Mesenchymal stem cell (in vitro differentiated cells and primary cell): ENCODE results near the gene CENPE.
"Not testable (repeated sequence)": the region's sequence is repeated elsewhere in the genome, so short reads cannot be mapped to it uniquely, and the experiment has no call there.

Source experiments
- DNase-seq: peaks from one replicate; pipeline ENCODE4 v3.0.0-alpha.2; 2013
- H2AFZ ChIP-seq: one replicate; pipeline ENCODE4 v1.6.1; 2013; ENCODE audit warnings: low read depth, mild to moderate bottlenecking, control low read depth, inconsistent platforms, low read length, moderate library complexity
- H2AK5ac ChIP-seq: 2 replicates; pipeline ENCODE4 v1.6.1; 2013; ENCODE audit warnings: low read length, moderate library complexity, mild to moderate bottlenecking, inconsistent platforms; ENCODE audit not compliant: severe bottlenecking
- H2BK120ac ChIP-seq: one replicate; pipeline ENCODE4 v1.6.1; 2013; ENCODE audit warnings: low read depth, mild to moderate bottlenecking, inconsistent platforms, low read length, moderate library complexity
- H2BK12ac ChIP-seq, 2 experiments: one replicate each; pipeline ENCODE4 v1.6.1; 2013; ENCODE audit warnings: inconsistent platforms in 2 of 2, low read length in 2 of 2, mild to moderate bottlenecking in 2 of 2, moderate library complexity in 2 of 2, control low read depth in 1 of 2
- H2BK15ac ChIP-seq: one replicate; pipeline ENCODE4 v1.6.1; 2013; ENCODE audit warnings: mild to moderate bottlenecking, low read depth, inconsistent platforms; ENCODE audit not compliant: poor library complexity, severe bottlenecking
- H2BK5ac ChIP-seq: 2 replicates; pipeline ENCODE4 v1.6.1; 2013; ENCODE audit warnings: low read depth, mild to moderate bottlenecking, low read length, control low read depth, inconsistent platforms; ENCODE audit not compliant: poor library complexity, severe bottlenecking
- H3K14ac ChIP-seq, 2 experiments: one replicate each; pipeline ENCODE4 v1.6.1; 2013; ENCODE audit warnings: inconsistent platforms in 2 of 2, low read length in 2 of 2, control low read depth in 1 of 2, mild to moderate bottlenecking in 1 of 2, moderate library complexity in 1 of 2
- H3K18ac ChIP-seq, 2 experiments: one replicate each; pipeline ENCODE4 v1.6.1; 2013; ENCODE audit warnings: inconsistent platforms in 2 of 2, low read length in 2 of 2, control low read depth in 1 of 2, low read depth in 1 of 2, mild to moderate bottlenecking in 1 of 2
- H3K23ac ChIP-seq, 2 experiments: one replicate each; pipeline ENCODE4 v1.6.1; 2013; ENCODE audit warnings: inconsistent platforms in 2 of 2, low read length in 2 of 2, mild to moderate bottlenecking in 2 of 2, moderate library complexity in 2 of 2, control low read depth in 1 of 2
- H3K27ac ChIP-seq: 2 replicates; pipeline ENCODE4 v1.5.1; 2013; ENCODE audit warnings: mild to moderate bottlenecking, moderate library complexity, low read length, control low read depth, inconsistent platforms; ENCODE audit not compliant: poor library complexity, severe bottlenecking
- H3K27me3 ChIP-seq, 2 experiments: 2 replicates each; pipeline versions ENCODE4 v1.6.1 to v1.7.0; 2013; ENCODE audit warnings: low read length in 2 of 2, mild to moderate bottlenecking in 2 of 2, moderate library complexity in 2 of 2, control low read depth in 1 of 2, inconsistent platforms in 1 of 2; ENCODE audit not compliant: control insufficient read depth in 1 of 2, insufficient read depth in 1 of 2
- H3K36me3 ChIP-seq, 2 experiments: 2 replicates each; pipeline versions ENCODE4 v1.6.1 to v1.7.0; 2013; ENCODE audit warnings: low read length in 2 of 2, control low read depth in 1 of 2, inconsistent platforms in 1 of 2, low read depth in 1 of 2, mild to moderate bottlenecking in 1 of 2; ENCODE audit not compliant: insufficient read depth in 2 of 2, control insufficient read depth in 1 of 2
- H3K4ac ChIP-seq, 2 experiments: one replicate each; pipeline ENCODE4 v1.6.1; 2013; ENCODE audit warnings: inconsistent platforms in 2 of 2, low read length in 2 of 2, mild to moderate bottlenecking in 2 of 2, moderate library complexity in 2 of 2, control low read depth in 1 of 2, low read depth in 1 of 2
- H3K4me1 ChIP-seq: 2 replicates; pipeline ENCODE4 v1.6.1; 2013; ENCODE audit warnings: low read depth, low read length, control low read depth; ENCODE audit not compliant: control insufficient read depth, insufficient read depth
- H3K4me2 ChIP-seq: 2 replicates; pipeline ENCODE4 v1.6.1; 2013; ENCODE audit warnings: low read length, mild to moderate bottlenecking, inconsistent platforms; ENCODE audit not compliant: poor library complexity, severe bottlenecking
- H3K4me3 ChIP-seq, 2 experiments: 2 replicates each; pipeline versions ENCODE4 v1.5.1 to v1.7.0; 2013; ENCODE audit warnings: low read length in 2 of 2, mild to moderate bottlenecking in 2 of 2, control low read depth in 1 of 2, low read depth in 1 of 2; ENCODE audit not compliant: insufficient read depth in 1 of 2
- H3K79me1 ChIP-seq: replicated peaks from 2 replicates; pipeline ENCODE4 v1.6.1; 2013; ENCODE audit warnings: mild to moderate bottlenecking, control low read depth, low read length, inconsistent platforms; ENCODE audit not compliant: poor library complexity, severe bottlenecking
- H3K9ac ChIP-seq: 2 replicates; pipeline ENCODE4 v1.7.0; 2013; ENCODE audit warnings: mild to moderate bottlenecking, low read length, moderate library complexity
- H3K9me3 ChIP-seq: 2 replicates; pipeline ENCODE4 v1.7.0; 2013; ENCODE audit warnings: mild to moderate bottlenecking, low read length; ENCODE audit not compliant: control insufficient read depth
- H4K8ac ChIP-seq: one replicate; pipeline ENCODE4 v1.6.1; 2013; ENCODE audit warnings: inconsistent platforms, mild to moderate bottlenecking, low read length, moderate library complexity
- H4K91ac ChIP-seq: one replicate; pipeline ENCODE4 v1.6.1; 2013; ENCODE audit warnings: mild to moderate bottlenecking, low read length, inconsistent platforms
- WGBS: methylation state at CpG from one replicate; pipeline ENCODE4 v1.1.7; 2013; ENCODE audit warnings: mixed read lengths; 5-methylcytosine and 5-hydroxymethylcytosine counted together

The CENPE gene

DNA sequence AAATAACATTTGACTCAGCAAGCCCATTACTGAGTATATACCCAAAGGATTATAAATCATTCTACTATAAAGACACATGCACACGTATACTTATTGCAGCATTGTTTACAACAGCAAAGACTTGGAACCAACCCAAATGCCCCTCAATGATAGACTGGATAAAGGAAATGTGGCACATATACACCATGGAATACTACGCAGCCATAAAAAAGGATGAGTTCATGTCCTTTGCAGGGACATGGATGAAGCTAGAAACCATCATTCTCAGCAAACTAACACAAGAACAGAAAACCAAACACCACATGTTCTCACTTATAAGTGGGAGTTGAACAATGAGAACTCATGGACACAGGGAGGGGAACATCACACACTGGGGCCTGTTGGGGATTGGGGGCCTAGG is 28.4 kb downstream of the CENPE start:
- not testable (repeated sequence) for H3K4me1 ChIP-seq, H3K23ac ChIP-seq, H2BK5ac ChIP-seq, H3K18ac ChIP-seq, DNase-seq, H3K27me3 ChIP-seq, H3K4ac ChIP-seq, H2BK15ac ChIP-seq, H2BK120ac ChIP-seq, H2BK12ac ChIP-seq, H4K91ac ChIP-seq, H4K8ac ChIP-seq, H3K4me3 ChIP-seq, H2AFZ ChIP-seq, H3K4me2 ChIP-seq, H2AK5ac ChIP-seq, H3K9ac ChIP-seq, H3K14ac ChIP-seq, H3K27ac ChIP-seq
- 78% methylated on average over 1 of the region's 2 CpGs for WGBS
- Histone ChIP-seq H3K79me1 (peaks cover 15% of the 10 kb centered on the region), H3K9me3 (peaks cover 14% of the 10 kb centered on the region), H3K36me3 (peaks cover 11 to 17% of the 10 kb centered on the region in 2 experiments)

DNA sequence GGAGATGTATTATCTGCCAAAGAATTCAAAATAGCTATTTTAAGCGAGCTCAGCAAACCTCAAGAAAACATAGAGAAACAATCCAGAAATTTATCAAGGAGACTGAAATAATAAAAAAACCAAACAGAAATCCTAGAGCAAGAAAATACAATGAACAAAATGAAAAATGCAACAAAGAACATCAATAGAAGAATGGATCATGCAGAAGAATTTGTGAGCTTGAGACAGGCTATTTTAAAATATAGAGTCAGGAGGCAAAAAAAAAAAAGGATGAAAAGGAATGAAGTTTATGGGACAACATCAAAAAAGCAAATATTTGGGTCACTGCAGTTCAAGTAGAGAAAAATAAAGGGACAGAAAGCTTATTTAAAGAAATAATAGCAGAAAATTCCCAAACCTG is 29.1 kb downstream of the CENPE start:
- Histone ChIP-seq H3K4ac (no peak overlapping the region), H2AK5ac (no peak overlapping the region), H2AFZ (no peak overlapping the region), H3K27me3 (no peaks in the 10 kb centered on the region), H3K14ac (no peak overlapping the region), H3K9ac (no peak overlapping the region), H3K27ac (no peak overlapping the region), H4K8ac (no peak overlapping the region), H2BK120ac (no peak overlapping the region), H3K23ac (no peak overlapping the region), H3K4me1 (no peaks in the 10 kb centered on the region), H3K4me2 (no peak overlapping the region), H2BK12ac (no peak overlapping the region), H3K79me1 (peaks cover 15% of the 10 kb centered on the region), H4K91ac (no peak overlapping the region), H3K4me3 (no peak overlapping the region), H3K9me3 (peaks cover 14% of the 10 kb centered on the region), H2BK5ac (no peak overlapping the region), H3K18ac (no peak overlapping the region), H3K36me3 (peaks cover 11 to 12% of the 10 kb centered on the region in 2 experiments), H2BK15ac (no peak overlapping the region)
- no CpG with 5 or more reads among the region's 1 CpG for WGBS
- no peak for DNase-seq

DNA sequence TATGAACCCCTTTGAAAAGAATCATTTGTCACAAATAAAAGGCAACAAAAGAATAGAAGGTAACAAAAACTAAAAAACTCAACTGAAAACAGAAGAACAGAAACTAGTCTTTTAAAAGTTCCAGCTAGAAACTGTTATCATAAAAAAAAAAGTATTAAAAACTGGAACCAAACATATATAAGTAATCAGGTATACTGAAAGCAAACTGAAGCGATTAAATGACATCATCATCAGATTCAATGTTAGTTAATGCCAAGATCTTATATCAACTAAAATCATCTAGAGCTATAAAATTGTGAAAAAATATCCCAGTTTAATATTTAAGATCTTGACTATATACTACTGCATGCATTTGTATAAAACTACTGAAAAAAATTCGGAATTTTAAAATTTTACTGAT is 36.0 kb downstream of the CENPE start:
- Histone ChIP-seq H3K36me3 (peaks cover 0 to 12% of the 10 kb centered on the region in 2 experiments), H3K4me1 (no peaks in the 10 kb centered on the region), H3K27me3 (no peaks in the 10 kb centered on the region), H2AFZ (no peak overlapping the region), H3K27ac (no peak overlapping the region), H3K14ac (no peak overlapping the region), H3K4ac (no peak overlapping the region), H3K18ac (no peak overlapping the region), H3K79me1 (peaks cover 2% of the 10 kb centered on the region), H3K4me3 (no peak overlapping the region), H3K23ac (no peak overlapping the region), H3K9me3 (no peaks in the 10 kb centered on the region), H4K91ac (no peak overlapping the region), H2BK5ac (no peak overlapping the region), H2AK5ac (no peak overlapping the region), H3K9ac (no peak overlapping the region), H2BK15ac (no peak overlapping the region), H4K8ac (no peak overlapping the region), H3K4me2 (no peak overlapping the region), H2BK12ac (no peak overlapping the region), H2BK120ac (no peak overlapping the region)
- WGBS = 91% methylated on average over 1 of the region's 2 CpGs
- DNase-seq = no peak

DNA sequence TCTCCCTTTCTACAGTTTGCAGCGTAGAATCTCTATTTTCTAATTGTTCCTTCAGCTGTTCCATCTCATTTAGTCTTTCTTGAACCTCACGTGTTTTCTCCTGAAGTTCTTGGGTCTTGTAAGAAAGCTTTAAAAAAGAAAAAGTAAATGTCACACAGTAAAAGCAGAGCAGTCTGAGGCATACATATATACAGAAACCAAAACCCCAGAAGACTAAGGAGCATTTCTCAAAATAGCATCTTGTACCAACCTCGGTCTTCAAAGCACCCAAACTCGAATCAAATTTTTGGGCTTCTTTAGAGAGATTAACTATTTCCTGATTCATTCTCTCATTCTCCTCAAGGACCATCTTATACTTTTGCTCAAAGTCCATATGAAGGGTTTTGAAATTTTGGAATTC is 39.4 kb downstream of the CENPE start:
- H2AFZ ChIP-seq = no peak overlapping the region
- no peak for DNase-seq
- H3K27me3 ChIP-seq = no peaks in the 10 kb centered on the region
- H3K9me3 ChIP-seq = peaks cover 6% of the 10 kb centered on the region
- H4K91ac ChIP-seq = no peak overlapping the region
- H3K79me1 ChIP-seq = peaks cover 4% of the 10 kb centered on the region
- H2BK120ac ChIP-seq = no peak overlapping the region
- H4K8ac ChIP-seq = no peak overlapping the region
- H3K4me3 ChIP-seq = no peak overlapping the region
- H3K4me1 ChIP-seq = no peaks in the 10 kb centered on the region
- H2BK5ac ChIP-seq = no peak overlapping the region
- no peak overlapping the region for H3K14ac ChIP-seq
- no peak overlapping the region for H2BK12ac ChIP-seq
- H3K36me3 ChIP-seq = peaks cover 0 to 25% of the 10 kb centered on the region in 2 experiments
- no peak overlapping the region for H3K18ac ChIP-seq
- H3K27ac ChIP-seq = no peak overlapping the region
- H2BK15ac ChIP-seq = no peak overlapping the region
- WGBS = 91% methylated on average over 2 of the region's 4 CpGs
- no peak overlapping the region for H3K4me2 ChIP-seq
- H3K9ac ChIP-seq = no peak overlapping the region
- no peak overlapping the region for H2AK5ac ChIP-seq
- H3K23ac ChIP-seq = no peak overlapping the region
- no peak overlapping the region for H3K4ac ChIP-seq
